GM12801 (cell line): Measurements from ENCODE around the gene TDRD7.

ENCODE experiments used
- CTCF ChIP-seq: IDR thresholded peaks from one replicate; pipeline ENCODE4 v1.5.1; 2011; ENCODE audit warnings: control low read depth; ENCODE audit not compliant: insufficient read length; ENCODE audit errors: extremely low read depth

Gene TDRD7

DNA sequence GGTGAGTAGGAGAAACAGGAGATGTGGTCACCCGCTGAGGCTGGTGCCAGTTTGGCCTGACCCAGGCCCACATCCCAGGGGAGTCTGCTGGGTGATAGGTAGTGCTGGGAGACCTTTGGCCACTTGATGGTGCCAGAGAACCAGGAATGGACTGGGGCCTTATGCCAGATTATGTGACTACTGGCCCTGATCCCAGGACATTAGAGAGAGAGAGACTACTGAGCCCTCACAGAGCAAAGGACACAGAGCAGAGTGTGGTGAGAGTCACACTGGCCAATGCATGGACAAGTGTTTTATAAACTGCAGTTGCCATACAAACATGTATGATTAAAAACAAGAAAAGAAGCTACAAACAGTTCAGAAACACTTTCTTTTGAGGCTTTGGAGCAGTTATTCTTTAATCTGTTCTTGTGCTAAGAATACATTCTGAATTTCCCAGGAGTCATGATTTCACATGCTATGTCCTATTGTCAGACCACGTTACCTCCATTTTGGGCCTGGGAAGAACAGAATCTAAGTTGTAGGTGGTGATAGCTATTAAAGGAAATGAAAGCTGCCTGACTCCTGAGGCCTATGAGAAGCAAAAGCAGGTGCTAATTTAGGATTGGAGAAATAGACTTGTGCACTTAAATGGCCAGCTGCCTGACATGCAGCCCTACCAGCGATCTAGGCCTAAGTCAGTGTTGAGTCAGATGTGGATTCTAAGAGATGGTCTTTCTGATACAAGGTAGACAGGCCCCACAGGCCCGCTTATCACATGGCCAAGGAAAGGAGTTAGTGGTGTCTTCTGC is 57.0 kb downstream of the TDRD7 start:
- no peak for TF ChIP-seq CTCF

DNA sequence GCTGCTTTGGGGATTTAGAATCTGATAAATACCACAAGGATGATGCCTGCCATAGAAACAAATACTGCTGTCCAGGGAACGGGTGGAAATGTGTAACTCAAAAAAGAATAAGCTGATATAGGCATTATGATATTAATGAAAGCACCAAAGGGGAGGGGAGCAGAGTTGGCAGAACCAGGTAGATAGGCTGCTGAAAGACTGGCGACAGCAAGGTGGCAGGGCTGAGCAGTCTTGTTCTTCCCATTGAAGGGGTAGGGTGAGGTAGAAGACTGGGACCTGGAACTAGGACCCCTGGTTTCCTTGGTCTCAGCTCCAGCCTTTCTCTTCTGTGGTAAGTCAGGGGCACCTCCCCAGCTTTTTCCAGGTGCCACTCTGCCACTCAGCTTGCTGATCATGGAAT is 58.2 kb downstream of the TDRD7 start:
- no peak for TF ChIP-seq CTCF

DNA sequence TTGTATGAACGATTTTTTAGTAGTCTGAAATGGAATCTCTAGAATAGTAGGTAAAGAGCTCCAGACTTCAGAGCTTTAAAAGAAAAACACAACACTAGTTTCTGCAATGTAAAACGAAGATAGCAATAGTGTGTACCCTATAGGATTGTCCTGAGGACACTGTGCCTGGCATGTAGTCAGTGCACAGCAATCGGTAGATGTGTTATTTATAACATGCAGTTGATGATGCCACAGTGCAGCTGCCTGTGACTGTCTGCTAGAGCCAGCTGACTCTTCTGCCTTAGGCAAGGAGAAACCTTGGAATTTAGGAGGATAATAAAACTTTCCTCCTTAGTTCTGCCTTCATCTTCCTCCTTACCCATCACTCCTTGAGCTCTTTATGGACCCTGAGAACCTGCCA is 61.8 kb downstream of the TDRD7 start:
- no peak for TF ChIP-seq CTCF

GRCh38 chr9:97474372-97474925 is 62.6 kb downstream of the TDRD7 start:
- TF ChIP-seq CTCF, result no peak

DNA sequence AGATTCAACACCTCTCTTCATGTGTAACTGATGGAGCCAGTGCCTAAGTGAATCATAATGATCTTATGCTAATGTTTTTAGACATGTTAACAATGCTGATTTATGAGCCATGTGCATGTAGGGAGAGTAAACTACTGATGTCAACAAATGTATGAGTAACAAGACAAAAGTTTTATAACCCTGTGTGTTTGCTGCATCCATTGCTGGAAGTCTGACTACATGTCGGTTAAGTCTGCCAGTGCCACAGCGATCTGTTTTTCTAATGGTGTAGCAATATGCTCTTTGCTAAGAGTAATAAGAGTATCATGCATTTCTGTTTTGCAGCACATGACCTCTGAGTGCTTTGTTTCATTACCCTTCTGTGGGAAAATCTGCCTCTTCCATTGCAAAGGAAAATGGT is 63.2 kb downstream of the TDRD7 start:
- no peak for TF ChIP-seq CTCF

- no peak for TF ChIP-seq CTCF
Measured at GRCh38 chr9:97478301-97478981, 66.5 kb downstream of the TDRD7 start.

GRCh38 chr9:97479496-97480159 is 67.7 kb downstream of the TDRD7 start:
- no peak for TF ChIP-seq CTCF
